Measurements from ENCODE around the gene NTN3.

- TF ChIP-seq EZH2 (IDR thresholded peaks at IDR 0.05; ENCODE audit: borderline replicate concordance) (no peak), CTCF (IDR thresholded peaks at IDR 0.05; ENCODE audit: poor library complexity) (no peak)
Observed at GRCh38 chr16:2498531-2499253, 27.6 kb downstream of the NTN3 start.

All from hepatocyte (in vitro differentiated cells).